NCI-H2196 (cell line): ENCODE results near the gene CASP1.
"Not testable (repeated sequence)": the region's sequence is repeated elsewhere in the genome, so short reads cannot be mapped to it uniquely, and the experiment has no call there.

Experiments
- DNase-seq: peaks from one replicate; lab custom pipeline; 2025; ENCODE audit not compliant: unreplicated experiment; lab: John Stamatoyannopoulos, UW

The CASP1 gene

DNA sequence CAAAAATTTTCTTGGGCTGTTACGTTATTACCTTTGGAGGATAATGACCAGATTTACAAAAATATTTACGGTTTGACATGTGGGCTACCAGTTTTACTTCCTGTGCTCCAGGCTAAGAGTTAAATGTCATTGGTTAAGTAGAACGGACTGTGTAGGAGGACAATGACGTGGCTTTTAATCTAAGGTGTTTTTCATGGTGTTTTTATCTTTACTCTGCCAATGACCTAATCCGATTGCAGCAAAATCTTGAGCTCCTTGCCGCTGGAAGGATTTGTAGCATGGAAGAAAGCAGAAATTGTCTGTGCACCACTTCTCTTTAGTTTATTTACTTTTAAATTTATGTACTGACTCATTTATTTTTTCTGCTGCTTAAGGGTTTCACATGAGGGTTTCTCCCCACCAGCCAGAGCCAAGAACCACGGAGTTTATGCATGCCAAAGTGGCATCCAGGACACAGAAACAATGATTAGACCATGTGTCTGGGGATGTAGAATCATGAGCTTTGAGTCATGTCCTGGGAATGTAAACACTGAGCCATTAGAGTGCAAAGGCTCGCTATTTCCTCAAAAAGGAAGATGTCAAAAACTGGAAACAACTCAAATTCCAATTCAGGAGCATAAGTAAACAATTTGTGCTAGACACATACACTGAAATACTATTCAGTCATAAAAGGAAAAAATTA lies 12.1 kb upstream of the CASP1 start:
- no peak for DNase-seq

DNA sequence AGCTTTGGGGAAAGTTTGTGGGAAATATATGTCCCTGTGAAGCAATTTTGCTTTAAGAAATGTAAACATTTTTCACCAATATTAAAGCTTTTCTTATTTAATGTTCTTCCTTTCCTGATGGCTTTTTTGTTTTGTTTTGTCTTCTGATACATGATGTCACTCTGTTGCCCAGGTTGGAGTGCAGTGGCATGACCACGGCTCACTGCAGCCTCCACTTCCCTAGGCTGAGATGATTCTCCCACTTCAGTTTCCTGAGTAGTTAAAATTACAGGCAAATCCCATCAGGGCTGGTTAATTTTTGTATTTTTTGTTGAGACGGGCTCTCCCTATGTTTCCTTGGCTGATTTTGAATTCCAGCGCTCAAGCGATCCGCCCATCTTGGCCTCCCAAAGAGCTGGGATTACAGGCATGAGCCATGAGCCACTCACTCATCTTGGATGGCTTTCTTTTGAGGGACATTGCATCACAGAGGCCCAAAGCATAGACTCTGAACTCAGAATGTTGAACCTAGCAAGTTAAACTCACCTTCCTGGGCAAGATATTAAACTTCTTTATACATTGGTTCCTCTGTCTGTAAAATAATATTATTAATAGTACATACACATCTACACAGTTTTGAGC lies 10.8 kb upstream of the CASP1 start:
- no peak for DNase-seq

DNA sequence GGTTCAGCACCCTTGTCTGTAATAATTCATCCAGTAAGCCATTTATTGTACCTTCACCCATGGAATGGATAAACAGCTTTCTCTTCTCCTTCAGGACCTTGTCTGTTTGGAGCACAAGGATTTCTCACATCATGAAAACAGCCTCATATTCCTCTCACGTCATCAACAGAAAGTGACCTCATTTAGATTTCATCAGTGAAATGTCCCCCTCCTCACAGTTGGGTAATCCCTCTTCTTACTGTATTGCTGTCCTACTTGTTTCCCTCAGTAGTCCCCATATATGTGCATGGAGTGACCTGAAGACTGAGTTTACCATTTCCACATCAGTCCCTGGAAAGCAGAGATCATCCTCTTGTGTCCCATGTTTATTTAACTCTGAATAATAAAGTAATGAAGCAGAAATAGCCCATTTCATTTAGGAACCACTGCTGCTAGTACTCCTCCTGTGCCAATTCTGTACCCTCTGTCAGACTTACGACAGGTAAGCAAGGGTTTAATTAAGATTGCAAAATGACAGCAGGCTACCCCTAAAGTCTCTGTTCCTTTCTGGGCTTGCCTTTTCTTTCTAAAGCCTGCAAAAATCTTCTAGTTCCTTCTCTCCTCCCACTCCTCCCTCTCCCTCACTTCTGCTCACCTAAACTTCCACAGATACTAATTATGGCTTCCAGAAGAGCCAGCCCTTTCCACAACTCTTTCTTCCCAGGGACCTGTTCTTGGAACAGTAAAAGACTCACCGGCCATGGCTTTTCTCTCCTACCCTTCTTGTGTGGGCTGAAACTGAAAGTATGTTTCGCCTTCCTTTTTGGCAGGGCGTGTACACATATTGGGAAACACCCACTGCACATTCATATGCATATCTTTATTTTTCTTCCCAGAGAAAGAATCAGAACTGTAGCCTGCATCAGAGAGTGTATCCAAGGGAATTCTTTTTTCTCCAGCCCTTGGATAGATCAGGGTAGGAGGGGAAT lies 9.9 kb upstream of the CASP1 start, which contains the start of gene CARD16:
CARD16 (minus strand) TSS at position 779 of the 968 bp plus-strand sequence; CDS start at position 741, 38 bp downstream.
- not testable (repeated sequence) for DNase-seq

DNA sequence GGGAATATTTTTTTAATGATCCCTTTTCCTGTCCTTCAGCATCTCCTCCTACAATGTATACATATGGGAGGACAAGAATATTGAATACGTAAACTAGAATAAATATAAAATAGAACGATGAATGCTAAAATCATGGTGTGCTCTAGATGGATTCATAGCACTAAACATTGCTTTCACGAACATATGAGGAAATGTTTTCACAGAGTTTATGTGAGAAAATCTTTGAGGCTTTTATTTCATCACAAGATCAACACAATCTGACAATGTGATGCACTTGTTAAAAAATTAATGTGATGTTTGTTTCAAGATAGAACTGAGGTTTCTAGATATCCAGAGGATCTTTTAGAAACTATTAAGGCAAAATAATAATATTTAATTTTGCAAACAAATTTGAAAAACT lies 7.2 kb upstream of the CASP1 start:
- DNase-seq, result no peak

DNA sequence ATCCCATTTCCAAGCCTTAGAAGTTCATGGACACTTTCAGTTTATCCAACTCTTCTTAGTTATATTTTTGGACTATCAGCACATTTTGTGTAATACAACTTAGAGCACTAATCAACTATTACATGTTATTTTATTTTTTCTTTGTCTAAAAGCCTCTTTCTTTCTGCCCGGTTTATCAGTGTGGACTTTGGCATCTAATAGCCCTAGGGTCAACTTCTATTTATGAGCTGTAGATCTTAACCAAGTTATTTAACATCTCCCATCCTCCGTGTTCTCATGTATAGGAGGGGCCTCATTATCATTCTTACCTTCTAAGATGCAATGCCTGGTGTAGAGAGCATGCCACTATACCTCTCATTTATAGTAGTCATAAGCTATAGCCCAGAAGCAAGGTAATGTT lies 5.8 kb upstream of the CASP1 start:
- no peak for DNase-seq

DNA sequence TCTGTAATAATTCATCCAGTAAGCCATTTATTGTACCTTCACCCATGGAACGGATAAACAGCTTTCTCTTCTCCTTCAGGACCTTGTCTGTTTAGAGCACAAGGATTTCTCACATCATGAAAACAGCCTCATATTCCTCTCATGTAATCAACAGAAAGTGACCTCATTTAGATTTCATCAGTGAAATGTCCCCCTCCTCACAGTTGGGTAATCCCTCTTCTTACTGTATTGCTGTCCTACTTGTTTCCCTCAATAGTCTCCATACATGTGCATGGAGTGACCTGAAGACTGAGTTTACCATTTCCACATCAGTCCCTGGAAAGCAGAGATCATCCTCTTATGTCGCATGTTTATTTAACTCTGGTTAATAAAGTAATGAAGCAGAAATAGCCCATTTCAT lies 556 bp downstream of the CASP1 start:
- DNase-seq, result not testable (repeated sequence)

DNA sequence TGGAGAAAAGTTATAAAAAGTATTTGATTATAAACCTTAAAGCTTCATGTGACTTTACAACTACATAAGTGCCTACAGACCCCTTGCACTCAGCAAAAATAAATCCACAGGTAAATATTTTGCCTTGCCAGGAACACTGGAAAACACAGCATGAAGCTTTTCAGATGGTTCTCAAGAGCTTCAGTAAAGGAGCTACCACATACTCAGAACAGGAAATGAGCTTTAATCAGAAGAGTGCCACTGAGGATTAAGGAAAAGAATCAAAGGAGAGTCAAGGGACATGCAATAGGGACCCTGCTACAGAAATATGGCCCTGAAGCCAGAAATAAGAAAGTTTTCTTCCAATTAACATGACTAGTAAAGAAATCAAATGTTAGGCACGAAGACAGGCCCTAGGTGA lies 1.2 kb downstream of the CASP1 start:
- DNase-seq, result no peak

DNA sequence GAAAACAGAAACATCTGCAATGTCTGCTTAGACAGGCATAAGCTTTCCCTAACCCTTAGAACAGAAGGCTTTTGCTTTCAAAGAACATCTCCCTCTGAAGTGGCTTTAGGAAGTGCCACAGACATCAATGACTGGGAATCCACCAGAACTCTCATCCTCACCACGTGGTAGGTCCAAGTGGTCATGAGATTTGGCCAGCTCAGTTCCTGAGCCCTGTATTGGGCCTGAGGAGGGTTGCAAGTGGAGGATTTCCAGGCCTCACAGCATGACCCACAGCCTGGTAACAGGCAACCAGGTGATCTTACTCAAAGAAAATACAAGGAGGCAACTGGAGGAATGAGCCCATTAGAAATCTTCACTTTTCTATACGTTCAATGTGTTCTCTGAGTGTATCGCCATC lies 1.6 kb downstream of the CASP1 start:
- DNase-seq, result no peak

DNA sequence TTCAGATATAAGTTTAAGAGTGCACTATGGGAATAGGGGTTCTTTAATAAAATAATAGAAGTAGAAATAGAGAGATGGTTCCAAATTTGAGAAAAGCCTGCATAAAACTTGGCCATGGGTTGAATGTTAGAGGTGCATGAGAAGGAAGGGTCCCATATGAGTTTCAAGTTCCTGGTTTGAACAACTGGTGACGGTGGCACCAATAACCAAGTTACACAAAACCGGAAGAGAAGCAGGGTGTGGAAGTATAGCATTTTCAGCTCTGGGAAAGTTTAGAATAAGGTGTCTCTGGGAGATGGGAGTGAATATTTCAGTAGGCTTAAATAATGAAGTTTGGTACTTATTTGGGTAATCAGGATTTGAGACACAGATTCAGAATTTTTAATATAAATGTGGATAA lies 2.4 kb downstream of the CASP1 start:
- DNase-seq, result no peak

DNA sequence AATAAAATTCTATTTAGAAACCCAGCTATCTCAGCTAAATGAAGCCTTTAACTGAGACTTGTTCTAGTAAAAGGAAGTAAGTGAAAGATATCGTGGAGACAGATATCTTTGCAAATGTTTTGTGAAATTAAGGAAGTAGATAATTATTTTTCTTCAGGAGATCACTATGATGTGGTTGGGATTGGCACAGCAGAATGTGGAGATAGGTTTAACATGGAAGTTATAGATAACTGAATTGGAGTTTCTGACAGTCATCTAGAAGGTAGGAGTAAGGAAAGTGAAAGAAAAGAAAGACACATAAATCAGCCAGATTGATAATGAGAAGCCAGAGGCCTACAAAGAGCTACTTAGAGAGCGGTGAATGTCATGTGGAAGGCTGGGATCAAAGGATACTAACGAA lies 7.3 kb downstream of the CASP1 start:
- no peak for DNase-seq

DNA sequence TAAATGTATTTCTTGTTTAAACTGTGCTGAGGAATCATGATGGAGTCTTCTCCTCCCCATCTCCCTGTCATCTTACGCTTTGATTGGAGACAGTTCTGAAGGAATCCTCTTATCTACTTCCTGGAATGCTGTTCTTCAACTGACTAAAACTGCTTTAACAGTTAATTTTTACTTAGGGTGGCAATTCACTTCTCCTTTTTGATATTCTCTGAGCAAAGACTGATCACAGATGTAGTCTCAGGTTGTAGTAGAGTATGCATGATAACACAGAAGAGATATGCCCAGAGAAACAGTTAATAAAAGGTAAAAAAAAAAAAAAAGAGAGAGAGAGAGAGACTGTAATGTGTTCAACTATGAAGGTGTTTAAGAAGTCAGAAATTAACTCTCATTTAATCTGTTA lies 10.6 kb downstream of the CASP1 start:
- DNase-seq, result no peak

DNA sequence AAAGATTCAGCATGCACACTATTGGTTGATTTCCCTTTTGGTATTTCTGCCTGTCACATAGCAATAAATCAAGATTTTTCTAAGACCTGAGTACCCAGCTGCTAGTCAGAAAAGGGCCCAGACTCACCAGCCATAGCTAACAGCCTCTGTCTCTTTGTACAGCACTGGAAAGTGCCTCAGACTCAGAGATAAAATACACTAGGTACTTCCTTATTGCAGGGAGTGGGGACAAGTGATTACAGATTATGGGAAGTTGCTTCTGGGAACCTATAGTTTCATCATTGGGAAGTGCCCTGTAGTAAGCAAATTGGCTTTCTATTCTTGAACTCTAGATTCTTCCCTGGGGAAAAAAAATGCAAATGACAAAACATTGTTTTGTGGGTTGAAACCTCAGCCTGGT lies 11.9 kb downstream of the CASP1 start, which contains the start of gene CASP5:
CASP5 (minus strand) TSS at position 166 of the 400 bp plus-strand sequence; CDS start at position 134, 32 bp downstream.
- no peak for DNase-seq

DNA sequence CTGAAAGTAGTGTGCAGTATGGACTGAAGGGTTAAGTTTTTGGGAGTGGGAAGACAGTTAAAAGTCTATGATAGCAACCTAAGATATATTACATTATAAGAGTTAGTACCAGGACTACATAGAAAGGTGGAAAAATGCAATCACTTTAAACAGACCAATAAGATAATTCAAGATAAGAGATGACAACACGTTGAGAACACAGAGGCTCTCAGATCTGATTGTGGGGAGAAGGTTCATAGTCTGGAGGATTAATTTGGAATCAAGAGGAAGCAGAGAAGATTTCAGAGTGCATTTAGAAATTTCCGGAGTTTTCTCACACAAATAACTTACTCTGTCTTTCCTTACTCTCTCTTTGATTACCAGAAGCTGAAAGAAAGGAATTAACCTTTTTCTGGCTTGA lies 12.4 kb downstream of the CASP1 start:
- DNase-seq, result no peak

DNA sequence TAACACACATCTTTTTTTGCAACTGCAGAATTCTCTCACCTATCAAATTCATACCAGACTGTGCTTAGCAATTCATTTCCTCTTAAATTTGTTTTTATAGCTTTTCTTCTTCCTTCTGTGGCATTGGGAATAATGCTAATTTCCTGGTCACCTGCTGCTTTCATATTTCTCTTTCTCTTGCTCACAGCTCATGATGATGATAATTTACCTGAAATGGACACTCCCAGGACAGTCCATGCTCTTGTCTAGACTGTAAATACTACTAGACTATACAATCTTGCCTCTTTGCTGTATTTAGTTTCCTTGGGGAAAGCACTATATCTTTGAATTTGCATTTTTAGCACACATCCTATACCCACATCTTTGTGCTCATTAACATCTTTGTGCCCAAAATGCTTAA lies 27.5 kb downstream of the CASP1 start:
- no peak for DNase-seq

DNA sequence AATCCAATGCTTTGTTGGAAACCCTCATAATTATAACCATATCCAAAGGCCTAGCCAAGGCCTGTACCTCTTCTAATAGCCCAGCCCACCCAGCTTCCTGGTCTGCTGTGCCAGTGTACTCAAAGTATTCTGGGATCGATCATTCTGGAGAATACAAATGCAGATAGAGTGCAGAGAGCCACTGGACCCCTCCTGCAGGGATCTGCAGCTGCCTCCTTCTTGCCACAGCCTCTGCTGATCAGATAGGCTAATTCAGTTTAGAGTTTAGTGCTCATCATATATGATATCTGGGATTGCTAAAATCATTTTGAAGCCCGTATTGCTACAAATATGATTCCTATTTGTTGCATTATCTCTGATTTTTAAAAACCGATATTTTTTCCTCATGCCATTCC lies 29.5 kb downstream of the CASP1 start:
- DNase-seq, result no peak

DNA sequence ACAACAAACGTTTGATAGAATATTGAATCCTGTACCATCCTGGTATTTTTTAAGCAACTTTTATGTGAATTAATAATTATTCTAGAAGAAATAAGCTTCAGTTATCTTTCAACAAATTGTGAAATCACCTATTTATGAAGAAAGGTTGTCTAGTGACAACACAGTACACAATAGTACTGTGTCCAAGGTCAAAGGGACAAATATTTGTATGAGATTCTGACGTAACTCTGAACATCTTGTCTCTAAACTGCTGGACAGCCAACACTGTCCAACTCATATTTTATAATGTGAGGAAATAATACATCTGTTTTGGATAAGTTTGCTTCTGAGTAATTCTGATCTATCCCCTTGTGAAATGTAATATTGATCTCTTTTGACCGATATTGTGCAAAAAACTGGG lies 30.9 kb downstream of the CASP1 start:
- DNase-seq, result no peak

DNA sequence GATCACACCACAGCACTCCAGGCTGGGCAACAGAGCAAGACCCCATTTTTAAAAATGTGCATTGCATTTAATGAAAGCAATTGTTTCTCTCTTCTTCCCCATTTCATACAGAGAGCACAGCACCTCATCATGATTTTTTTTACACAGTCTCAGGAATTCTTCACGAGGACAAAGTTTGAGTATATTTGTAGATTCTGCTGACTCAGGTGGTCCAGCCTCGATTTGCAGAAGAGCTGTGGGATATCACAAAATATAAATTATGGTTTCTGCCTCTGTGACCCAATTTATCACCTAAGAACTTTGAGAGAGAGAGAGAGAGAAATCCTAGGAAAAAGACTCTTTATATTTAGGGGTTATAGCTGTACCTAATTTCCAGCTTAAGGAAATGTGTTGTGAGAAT lies 31.8 kb downstream of the CASP1 start:
- DNase-seq, result no peak

DNA sequence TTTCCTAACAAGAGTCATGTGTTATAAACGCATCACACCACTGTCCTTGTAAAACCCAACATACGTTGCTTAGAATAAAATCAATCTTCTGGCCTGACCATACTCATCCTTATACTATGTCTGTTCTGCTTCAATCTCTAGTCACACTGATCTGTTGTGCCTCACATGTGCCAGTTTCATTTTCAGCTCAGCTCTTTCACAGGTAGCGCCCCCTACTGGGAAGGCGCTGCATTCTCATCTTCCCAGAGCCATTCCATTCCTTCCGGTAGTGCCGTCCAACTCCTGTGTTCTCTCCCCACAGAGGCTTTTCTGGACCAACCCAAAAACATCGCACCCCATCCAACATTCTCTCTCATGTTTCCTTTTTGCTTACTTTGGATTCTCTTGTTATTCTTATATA lies 34.1 kb downstream of the CASP1 start:
- no peak for DNase-seq

DNA sequence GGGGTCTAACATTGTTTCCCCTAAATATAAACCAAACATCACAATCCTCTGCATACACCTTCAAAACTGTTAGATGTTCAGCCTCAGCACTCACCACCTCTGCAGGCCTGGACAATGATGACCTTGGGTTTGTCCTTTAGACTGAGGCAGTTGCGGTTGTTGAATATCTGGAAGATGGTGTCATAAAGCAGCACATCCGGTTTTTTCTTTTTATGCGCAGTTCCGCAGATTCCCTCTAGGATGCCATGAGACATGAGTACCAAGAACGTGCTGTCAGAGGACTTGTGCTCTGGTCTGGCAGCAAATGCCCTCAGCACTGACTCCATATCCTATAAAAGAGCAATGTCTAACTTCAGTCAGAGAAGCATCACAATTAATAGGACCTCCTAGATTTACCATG lies 34.8 kb downstream of the CASP1 start:
- DNase-seq, result no peak

DNA sequence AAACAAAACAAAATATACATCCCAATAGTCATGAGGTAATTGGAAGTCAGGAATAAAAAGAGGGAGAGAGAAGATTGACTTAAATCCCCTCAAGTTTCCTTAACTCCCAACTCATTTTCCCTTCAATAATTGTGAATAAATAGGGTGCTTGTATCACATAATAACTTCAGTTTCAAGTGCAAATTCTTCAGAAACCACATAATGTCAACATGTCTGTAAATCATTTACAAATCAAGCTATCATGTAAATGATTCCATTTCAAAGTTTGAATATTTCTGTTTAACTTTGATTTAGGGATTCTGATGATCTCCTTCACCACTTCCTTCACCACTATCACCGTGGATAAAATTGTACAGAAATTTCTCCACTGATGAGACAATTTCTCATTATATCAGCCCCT lies 35.2 kb downstream of the CASP1 start:
- DNase-seq, result no peak

DNA sequence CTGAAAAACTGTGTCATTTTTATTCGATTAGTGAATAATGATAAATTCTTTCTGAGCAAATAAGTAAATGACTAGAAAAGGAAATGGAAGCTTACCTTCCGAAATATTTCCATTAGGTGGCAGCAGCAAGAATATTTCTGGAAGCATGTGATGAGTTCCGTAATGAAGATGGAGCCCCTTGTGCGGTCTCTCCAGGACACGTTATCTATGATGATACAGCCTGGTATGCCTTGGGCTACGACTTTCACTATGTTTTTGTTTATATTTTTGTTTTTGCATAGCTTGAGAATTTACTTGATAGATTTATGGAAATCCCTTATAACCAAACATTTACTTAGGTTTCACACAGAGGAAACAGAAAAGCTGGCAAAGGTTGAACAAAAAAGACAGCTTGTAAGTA lies 37.7 kb downstream of the CASP1 start:
- no peak for DNase-seq

DNA sequence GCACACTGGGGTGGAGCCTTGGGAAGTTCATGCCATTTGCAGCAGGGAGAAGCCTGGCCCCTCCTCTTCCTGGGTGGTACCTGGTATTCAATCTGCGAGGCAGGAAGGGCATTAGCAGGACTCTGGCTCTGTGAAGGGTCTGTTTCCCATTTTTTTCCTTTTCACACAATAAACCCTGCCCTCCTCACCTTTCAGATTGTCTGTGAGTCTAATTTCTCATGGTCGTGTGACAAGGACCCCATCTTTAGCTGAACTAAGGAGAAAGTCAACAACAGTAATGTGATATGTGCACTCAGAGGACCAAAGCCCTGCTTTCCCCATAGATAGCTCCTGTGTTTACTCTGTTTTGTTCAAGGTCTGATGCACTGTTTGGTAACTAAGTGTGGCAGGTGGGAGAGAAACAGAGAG lies 39.9 kb downstream of the CASP1 start:
- no peak for DNase-seq
